Adrenal gland (tissue), 12 donors: ENCODE measurements around the gene EDA. TPM values are rescaled to one million over a fixed set of nuclear protein-coding genes. Genes with fewer than 3 reads are reported as not detected.

Source experiments
- DNase-seq, 7 donors: peaks; one replicate each; pipeline ENCODE4 v3.0.0-alpha.2; 2019 to 2020
- H3K27ac ChIP-seq, 5 donors: fragments of 200-600 bp; sonication (generic) in 4 of 5; 1 replicate in 3 of 5; 2 replicates in 2 of 5; pipeline versions ENCODE4 v1.5.1 to v1.8.0; 2016 to 2020; ENCODE audit warnings: mild to moderate bottlenecking in 1 of 5
- H3K27me3 ChIP-seq: fragments of 200-600 bp; 2 replicates; pipeline ENCODE4 v1.8.0; 2021
- H3K36me3 ChIP-seq, 2 donors: fragments of 200-600 bp; replicated peaks in 1 of 2; 1 replicate in 1 of 2; 2 replicates in 1 of 2; pipeline versions ENCODE4 v1.5.1 to v1.8.0; 2018 to 2022
- H3K4me1 ChIP-seq, 2 donors: fragments of 200-600 bp; replicated peaks in 1 of 2; 1 replicate in 1 of 2; 2 replicates in 1 of 2; pipeline versions ENCODE4 v1.5.1 to v1.8.0; 2018 to 2021
- H3K4me3 ChIP-seq, 4 donors: fragments of 200-600 bp; sonication (generic) in 3 of 4; one replicate each; pipeline ENCODE4 v1.5.1; 2016 to 2018
- H3K9me3 ChIP-seq, 3 donors: fragments of 200-600 bp; sonication (generic) in 1 of 3; replicated peaks in 1 of 3; 1 replicate in 2 of 3; 2 replicates in 1 of 3; pipeline versions ENCODE4 v1.5.1 to v1.8.0; 2016 to 2021
- POLR2A ChIP-seq, 2 donors: fragments of 450-650 bp; IDR thresholded peaks; one replicate each; pipeline ENCODE4 v1.6.1; 2017; ENCODE audit warnings: antibody characterized with exemption in 2 of 2, mild to moderate bottlenecking in 2 of 2, moderate library complexity in 1 of 2
- WGBS, 4 donors: extraction: QIAGEN DNeasy Blood & Tissue Kit in 2 of 4; methylation state at CpG; one replicate each; pipeline versions ENCODE4 v1.1.5 to v1.1.7; 2013 to 2017; 5-methylcytosine and 5-hydroxymethylcytosine counted together
- intact Hi-C, 2 donors: fragments of 100-400 bp; cut with DNase I; formaldehyde crosslinking; loops; one replicate each; pipeline versions ENCODE4 v1.14.1 to v1.15.0; 2022 to 2023
- polyA plus RNA-seq, 3 donors: library from polyadenylated mRNA; stranded (reverse); fragments of 200-250 nt in 2 of 3; fragments of 350-450 nt in 1 of 3; fragmentation: Illumina TruSeq in 1 of 3; extraction: RNeasy Lipid Tissue Mini Kit (QIAGEN cat#74804) in 1 of 3; gene quantifications; one replicate each; pipeline ENCODE4 v1.2.3, GENCODE V29; 2013 to 2014
- total RNA-seq, 9 donors: library from RNA; depleted of rRNA in 4 of 9; stranded (reverse); fragments of >200 nt in 4 of 9; fragments of 120-200 nt in 1 of 9; fragmentation: NEBNext Ultra II Directional in 1 of 9; extraction: Animal tissue kit (Norgen Biotek cat#: 25700) in 1 of 9; gene quantifications; one replicate each; pipeline versions ENCODE4 v1.1.0 to v1.2.4, GENCODE V29; 2013 to 2023
- TF ChIP-seq, protein P1 (sequence below), 6 experiments: fragments of 450-650 bp in 4 of 6; fragments of 200-600 bp in 2 of 6; sonication (generic) in 1 of 6; IDR thresholded peaks; 1 replicate in 5 of 6; 2 replicates in 1 of 6; pipeline versions ENCODE4 v1.5.1 to v1.8.0; 2016 to 2021; ENCODE audit warnings: antibody characterized with exemption in 6 of 6, mild to moderate bottlenecking in 2 of 6, moderate library complexity in 1 of 6
- donor health status: healthy with polysubstance abuse.
- donor health status: Bipolar disorder and iron deficiency.
- donor health status: DM: yes; HTN: yes; CAD: no.
- donor health status: DM: no; HTN: no; CAD: no.
- donor health status: DM: no; HTN: no; CAD: no.
- donor health status: DM: yes; HTN: yes; CAD: no.

The EDA gene
- total and polyA plus RNA-seq, 12 donors, result 5.6 to 28.7 (median 17.2) TPM

DNA sequence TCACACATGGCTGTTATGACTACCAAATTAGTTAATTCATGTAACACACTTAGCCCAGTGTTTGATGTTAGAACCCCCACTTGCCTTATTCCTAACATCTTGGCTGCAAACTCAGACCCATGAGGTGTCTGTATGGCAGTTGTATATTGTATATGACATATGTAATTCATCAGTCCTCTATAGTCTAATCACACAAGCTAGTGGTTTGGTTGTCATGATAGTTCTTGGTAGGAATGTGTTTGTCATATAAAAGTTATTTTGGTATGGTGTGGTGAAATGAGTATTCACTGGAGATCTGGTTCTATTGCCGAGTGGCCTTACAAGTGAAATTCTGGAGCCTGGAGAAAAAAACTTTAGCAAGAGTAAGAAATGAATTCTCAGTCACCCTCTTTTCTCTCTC, 284.6 kb downstream of the EDA start:
- TF ChIP-seq, protein P1, sequence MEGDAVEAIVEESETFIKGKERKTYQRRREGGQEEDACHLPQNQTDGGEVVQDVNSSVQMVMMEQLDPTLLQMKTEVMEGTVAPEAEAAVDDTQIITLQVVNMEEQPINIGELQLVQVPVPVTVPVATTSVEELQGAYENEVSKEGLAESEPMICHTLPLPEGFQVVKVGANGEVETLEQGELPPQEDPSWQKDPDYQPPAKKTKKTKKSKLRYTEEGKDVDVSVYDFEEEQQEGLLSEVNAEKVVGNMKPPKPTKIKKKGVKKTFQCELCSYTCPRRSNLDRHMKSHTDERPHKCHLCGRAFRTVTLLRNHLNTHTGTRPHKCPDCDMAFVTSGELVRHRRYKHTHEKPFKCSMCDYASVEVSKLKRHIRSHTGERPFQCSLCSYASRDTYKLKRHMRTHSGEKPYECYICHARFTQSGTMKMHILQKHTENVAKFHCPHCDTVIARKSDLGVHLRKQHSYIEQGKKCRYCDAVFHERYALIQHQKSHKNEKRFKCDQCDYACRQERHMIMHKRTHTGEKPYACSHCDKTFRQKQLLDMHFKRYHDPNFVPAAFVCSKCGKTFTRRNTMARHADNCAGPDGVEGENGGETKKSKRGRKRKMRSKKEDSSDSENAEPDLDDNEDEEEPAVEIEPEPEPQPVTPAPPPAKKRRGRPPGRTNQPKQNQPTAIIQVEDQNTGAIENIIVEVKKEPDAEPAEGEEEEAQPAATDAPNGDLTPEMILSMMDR (IDR thresholded peaks at IDR 0.05), result no peak
- no peak for TF ChIP-seq POLR2A (IDR thresholded peaks at IDR 0.05)
- Histone ChIP-seq H3K4me3 (no peak overlapping the region), H3K27ac (no peak overlapping the region), H3K9me3 (no peaks in the 10 kb centered on the region), H3K4me1 (no peaks in the 10 kb centered on the region), H3K36me3 (no peaks in the 10 kb centered on the region), H3K27me3 (peaks cover 4% of the 10 kb centered on the region)
- intact Hi-C loops, result no loop called here
- no peak for DNase-seq
- 78 to 93% (median 88%) methylated on average over 1 of the region's 1 CpG for WGBS, 4 donors

DNA sequence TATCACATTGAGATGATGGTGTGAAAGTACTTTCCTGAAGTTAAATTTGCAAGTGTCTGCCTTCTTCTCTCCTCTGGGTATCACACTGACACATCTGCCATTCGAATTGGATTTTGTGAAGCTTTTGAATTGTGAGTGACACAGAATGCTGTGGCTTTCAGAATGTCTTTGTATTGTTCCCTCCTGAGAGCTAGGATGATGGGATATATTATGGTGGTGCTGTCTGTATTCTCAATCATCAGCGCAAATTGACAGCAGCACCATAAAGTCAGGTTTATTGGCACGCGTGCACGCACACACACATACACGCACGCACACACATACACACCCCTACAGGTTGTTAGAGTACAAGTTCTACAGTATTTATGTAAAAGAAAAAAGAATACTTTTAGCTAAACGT, 290.5 kb downstream of the EDA start:
- WGBS, 4 donors, result 71 to 97% (median 84%) methylated on average over 8 of the region's 8 CpGs
- H3K4me1 ChIP-seq, result no peaks in the 10 kb centered on the region
- no peak overlapping the region for H3K27ac ChIP-seq
- intact Hi-C loops, result no loop called here
- no peak overlapping the region for H3K4me3 ChIP-seq
- TF ChIP-seq, protein P1 (IDR thresholded peaks at IDR 0.05), result no peak
- TF ChIP-seq POLR2A (IDR thresholded peaks at IDR 0.05), result no peak
- no peaks in the 10 kb centered on the region for H3K27me3 ChIP-seq
- H3K9me3 ChIP-seq, result no peaks in the 10 kb centered on the region
- no peak for DNase-seq
- no peaks in the 10 kb centered on the region for H3K36me3 ChIP-seq

DNA sequence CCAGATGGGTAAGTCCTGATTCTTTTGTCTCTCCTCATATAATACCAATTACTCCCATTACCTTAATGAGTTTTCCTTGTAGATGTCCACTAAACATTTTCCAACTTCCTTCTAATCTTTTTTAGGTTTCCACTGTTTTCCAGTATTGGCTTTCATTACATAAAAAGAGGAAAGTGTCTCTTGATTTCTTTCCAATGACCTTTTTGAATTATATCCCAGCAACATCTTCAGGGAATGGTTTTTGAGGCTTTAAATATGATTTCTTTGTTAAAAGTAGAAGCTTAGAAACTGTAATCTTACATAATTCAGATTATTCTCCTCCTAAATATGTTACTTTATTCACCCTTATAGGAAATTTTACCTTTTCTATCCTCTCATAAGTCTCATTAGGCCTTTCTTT, 298.9 kb downstream of the EDA start:
- no peak for DNase-seq
- intact Hi-C loops, result no loop called here
- H3K27ac ChIP-seq, result no peak overlapping the region
- TF ChIP-seq, protein P1 (IDR thresholded peaks at IDR 0.05), result no peak
- no peak for TF ChIP-seq POLR2A (IDR thresholded peaks at IDR 0.05)
- H3K4me1 ChIP-seq, result no peaks in the 10 kb centered on the region
- H3K4me3 ChIP-seq, result no peak overlapping the region
- no peaks in the 10 kb centered on the region for H3K36me3 ChIP-seq
- no peaks in the 10 kb centered on the region for H3K27me3 ChIP-seq
- H3K9me3 ChIP-seq, result no peaks in the 10 kb centered on the region

DNA sequence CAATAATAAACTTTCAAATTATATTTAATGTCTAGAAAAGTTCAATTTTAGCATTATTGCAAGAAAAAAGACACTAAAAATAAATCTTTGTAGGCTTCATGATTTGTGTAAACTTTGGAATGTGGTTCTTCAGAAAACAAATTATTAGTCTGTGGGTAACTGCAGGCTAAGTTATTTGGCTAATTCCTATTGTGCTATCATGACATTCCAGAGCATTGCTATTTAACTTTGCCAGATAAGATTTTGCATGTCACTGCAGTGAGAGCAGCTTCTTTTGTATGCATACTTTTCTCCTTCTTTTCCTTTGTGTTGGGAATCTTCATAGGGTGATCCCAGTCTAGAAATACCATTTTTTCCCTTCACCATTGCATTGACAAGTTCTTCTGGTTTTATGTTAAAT, 303.8 kb downstream of the EDA start:
- intact Hi-C loops, result no loop called here
- Histone ChIP-seq H3K27me3 (no peaks in the 10 kb centered on the region), H3K4me3 (no peak overlapping the region)

DNA sequence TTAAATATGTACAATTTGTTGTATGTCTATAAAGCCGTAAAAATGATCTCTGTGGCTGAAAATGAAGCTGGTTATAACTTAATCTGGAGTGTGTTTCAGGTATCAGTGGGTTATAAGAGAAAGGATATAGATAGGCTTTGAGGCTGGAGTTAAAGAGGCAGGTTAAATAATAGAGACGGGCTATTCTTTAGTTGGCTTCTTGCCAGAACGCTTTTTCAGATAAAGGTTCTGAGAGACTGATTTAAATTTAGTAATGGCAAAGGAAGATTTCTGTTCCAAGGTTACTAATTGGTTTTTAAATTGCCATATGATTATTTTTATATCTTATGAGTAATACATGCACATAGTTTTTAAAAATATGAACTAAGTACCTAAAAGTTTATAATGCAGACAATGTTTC, 316.4 kb downstream of the EDA start:
- WGBS, 4 donors, result 50 to 63% (median 57%) methylated on average over 3 of the region's 3 CpGs
- Histone ChIP-seq H3K27me3 (no peaks in the 10 kb centered on the region), H3K4me1 (no peaks in the 10 kb centered on the region), H3K9me3 (peaks cover 0 to 4% (median 0%) of the 10 kb centered on the region in 3 donors), H3K36me3 (no peaks in the 10 kb centered on the region), H3K27ac (no peak overlapping the region), H3K4me3 (no peak overlapping the region)
- DNase-seq, result no peak
- TF ChIP-seq, protein P1 (IDR thresholded peaks at IDR 0.05), result no peak
- TF ChIP-seq POLR2A (IDR thresholded peaks at IDR 0.05), result no peak
- intact Hi-C loops, result no loop called here

More for the DNA sequence above, 303.8 kb downstream of the EDA start:
- no peak for DNase-seq
- Histone ChIP-seq H3K4me1 (no peaks in the 10 kb centered on the region), H3K36me3 (no peaks in the 10 kb centered on the region), H3K27ac (no peak overlapping the region), H3K9me3 (peaks cover 0 to 5% (median 0%) of the 10 kb centered on the region in 3 donors)
- TF ChIP-seq POLR2A (IDR thresholded peaks at IDR 0.05), result no peak
